ENCODE data around the gene GAL3ST1.

Gene GAL3ST1

DNA sequence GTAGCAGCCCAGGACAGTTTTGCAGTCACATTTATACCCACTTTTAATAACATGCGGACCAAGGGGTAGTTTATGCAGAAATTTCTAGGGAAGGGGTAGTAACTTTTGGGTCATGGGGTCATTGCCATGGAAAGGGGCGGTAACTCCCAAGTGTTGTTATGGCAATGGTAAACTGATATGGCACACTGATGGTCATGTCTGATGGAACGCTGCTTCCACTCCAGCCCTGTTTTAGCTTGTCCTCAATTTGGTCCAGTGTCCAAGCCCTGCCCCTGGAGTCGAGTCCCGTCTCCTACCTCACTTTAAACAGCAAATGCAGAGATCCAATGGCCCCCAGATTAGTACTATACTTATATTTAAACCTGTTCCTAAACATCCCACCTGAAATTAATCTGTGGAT is 57.7 kb downstream of the GAL3ST1 start:
- H3K4me3 ChIP-seq (ENCODE audit: low read length): no peak overlapping the region
- TF ChIP-seq CTCF (IDR thresholded peaks at IDR 0.05; ENCODE audit: insufficient read depth, low read depth, low read length, missing control alignments): no peak
- DNase-seq (ENCODE audit: low read depth): no peak

- TF ChIP-seq CTCF (IDR thresholded peaks at IDR 0.05; ENCODE audit: insufficient read depth, low read depth, low read length, missing control alignments): no peak
- DNase-seq (ENCODE audit: low read depth): no peak
Observed at GRCh38 chr22:30516273-30516672, 58.2 kb downstream of the GAL3ST1 start.

DNA sequence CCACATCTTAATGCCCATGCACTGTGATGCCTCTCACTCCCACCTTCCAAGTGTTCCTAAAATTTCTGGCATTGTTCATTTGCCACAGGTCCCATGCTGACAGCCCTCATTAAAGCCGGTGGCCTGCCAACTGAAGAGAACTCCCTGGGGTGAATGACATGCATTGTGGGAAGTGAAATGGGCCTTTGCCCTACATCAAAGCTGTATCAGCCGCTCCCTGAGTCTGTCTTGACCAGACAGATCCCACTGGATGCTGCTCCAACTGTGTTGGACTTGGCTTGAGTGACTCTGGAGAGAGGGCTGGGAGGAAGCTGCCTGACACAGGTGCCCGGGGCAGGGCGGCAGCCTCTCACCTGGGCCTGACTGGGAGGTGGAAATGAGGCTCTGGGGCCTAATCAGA is 60.2 kb downstream of the GAL3ST1 start:
- DNase-seq (ENCODE audit: low read depth): no peak
- H3K4me3 ChIP-seq (ENCODE audit: low read length): no peak overlapping the region
- no peak for TF ChIP-seq CTCF (IDR thresholded peaks at IDR 0.05; ENCODE audit: insufficient read depth, low read depth, low read length, missing control alignments)

More at GRCh38 chr22:30516273-30516672, 58.2 kb downstream of the GAL3ST1 start:
- H3K4me3 ChIP-seq (ENCODE audit: low read length): no peak overlapping the region

- TF ChIP-seq CTCF (IDR thresholded peaks at IDR 0.05; ENCODE audit: insufficient read depth, low read depth, low read length, missing control alignments): no peak
- no peak for DNase-seq (ENCODE audit: low read depth)
- no peak overlapping the region for H3K4me3 ChIP-seq (ENCODE audit: low read length)
Observed at GRCh38 chr22:30513462-30513861, 61.0 kb downstream of the GAL3ST1 start.

DNA sequence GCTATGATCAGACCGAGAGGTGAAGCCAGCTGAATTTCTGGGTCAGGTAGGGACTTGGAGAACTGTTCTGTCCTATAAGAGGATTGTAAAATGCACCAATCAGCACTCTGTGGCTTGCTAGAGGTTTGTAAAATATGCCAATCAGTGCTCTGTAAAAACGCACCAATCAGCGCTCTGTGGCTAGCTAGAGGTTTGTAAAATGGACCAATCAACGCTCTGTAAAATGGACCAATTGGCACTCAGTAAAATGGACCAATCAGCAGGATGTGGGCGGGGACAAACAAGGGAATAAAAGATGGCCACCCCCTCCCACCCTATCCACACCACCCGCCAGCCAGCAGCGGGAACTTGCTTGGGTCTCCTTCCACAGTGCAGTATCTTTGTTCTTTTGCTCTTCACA is 62.6 kb downstream of the GAL3ST1 start:
- TF ChIP-seq CTCF (IDR thresholded peaks at IDR 0.05; ENCODE audit: insufficient read depth, low read depth, low read length, missing control alignments): no peak
- H3K4me3 ChIP-seq (ENCODE audit: low read length): no peak overlapping the region
- no peak for DNase-seq (ENCODE audit: low read depth)

DNA sequence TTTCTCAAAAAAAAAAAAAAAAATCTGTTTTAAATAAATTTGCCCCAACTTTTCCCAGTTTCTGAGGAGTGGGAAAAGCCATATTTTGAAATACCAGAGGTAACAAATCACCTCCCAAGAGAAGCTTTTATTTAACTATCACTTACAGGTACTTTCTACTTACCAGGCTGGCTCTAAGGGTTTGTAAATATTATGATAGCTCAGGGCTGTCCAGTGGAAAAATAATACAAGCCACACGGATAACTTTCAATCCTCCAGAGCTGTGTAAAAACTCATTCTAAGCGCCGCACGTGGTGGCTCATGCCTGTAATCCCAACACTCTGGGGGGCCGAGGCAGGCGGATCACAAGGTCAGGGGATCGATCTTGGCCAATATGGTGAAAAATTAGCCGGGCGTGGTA is 63.4 kb downstream of the GAL3ST1 start:
- no peak for TF ChIP-seq CTCF (IDR thresholded peaks at IDR 0.05; ENCODE audit: insufficient read depth, low read depth, low read length, missing control alignments)
- H3K4me3 ChIP-seq (ENCODE audit: low read length): no peak overlapping the region
- DNase-seq (ENCODE audit: low read depth): no peak

GRCh38 chr22:30508216-30508615 is 66.2 kb downstream of the GAL3ST1 start:
- no peak for TF ChIP-seq CTCF (IDR thresholded peaks at IDR 0.05; ENCODE audit: insufficient read depth, low read depth, low read length, missing control alignments)
- no peak overlapping the region for H3K4me3 ChIP-seq (ENCODE audit: low read length)
- DNase-seq (ENCODE audit: low read depth): no peak

Measured in epithelial cell of esophagus (primary cell).